Measurements from ENCODE around the gene DUSP19.

Gene DUSP19

GRCh38 chr2:183069174-183069573 lies 9.4 kb upstream of the DUSP19 start:
- DNase-seq, result no peak

DNA sequence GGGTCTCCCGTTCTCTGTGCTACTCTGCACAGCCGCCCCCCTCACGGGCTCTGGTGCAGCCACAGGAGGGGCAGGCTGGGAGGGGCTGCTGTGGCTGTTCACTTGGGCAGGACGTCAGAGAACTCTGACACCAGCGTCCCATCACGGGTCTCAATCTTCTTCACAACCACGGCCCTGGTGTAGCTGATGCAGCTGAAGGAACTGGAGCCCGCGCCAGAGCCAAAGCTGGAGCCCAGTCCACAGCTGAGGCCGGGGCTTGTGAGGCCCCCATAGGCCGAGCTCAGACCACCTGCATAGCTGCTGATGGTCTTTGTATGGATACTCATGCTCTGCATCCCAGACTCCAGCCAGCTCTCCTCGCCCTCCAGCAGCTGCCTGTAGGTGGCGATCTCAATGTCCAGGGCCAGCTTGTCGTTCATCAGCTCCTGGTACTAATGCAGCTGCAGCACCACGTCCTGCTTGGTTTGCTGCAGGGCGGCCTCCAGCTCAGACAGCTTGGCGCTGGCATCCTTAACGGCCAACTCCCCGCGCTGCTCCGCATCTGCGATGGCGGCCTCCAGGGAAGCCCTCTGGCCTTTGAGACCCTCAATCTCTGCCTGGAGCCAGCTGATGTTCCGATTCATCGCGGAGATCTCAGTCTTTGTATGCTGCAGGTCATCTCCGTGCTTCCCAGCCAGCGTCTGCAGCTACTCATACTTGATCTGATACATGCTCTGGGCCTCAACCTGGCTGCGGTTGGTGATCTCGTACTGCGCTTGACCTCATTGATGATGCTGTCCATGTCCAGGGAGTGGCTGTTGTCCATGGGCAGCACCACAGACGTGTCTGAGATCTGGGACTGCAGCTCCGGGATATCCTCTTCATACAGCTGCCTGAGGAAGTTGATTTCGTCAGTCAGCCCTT lies 7.4 kb upstream of the DUSP19 start:
- DNase-seq, result no peak

DNA sequence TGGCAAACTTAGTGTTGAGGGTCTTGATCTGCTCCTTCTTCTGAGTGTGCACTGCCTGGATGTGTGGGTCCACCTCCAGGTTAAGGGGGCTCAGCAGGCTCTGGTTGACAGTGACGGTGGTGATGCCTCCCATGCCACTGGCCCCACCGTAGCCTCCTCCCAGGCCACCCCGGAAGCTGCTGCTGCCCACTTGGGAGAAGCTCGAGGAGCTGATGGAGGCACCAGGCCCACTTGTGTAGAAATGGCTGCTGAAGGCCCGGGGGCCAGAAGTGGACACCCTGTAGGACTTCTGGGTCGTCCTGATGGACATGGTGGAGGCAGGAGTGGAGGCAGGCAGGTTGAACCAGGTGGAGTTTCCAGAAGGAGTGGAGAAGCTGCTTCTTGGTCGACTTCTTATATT lies 6.4 kb upstream of the DUSP19 start:
- no peak for DNase-seq

- DNase-seq, result no peak
Observed at GRCh38 chr2:183078163-183078463, 434 bp upstream of the DUSP19 start.

GRCh38 chr2:183079139-183079775 lies 710 bp downstream of the DUSP19 start:
- peak; percentile 33 for DNase-seq

- no peak for DNase-seq
Observed at GRCh38 chr2:183081911-183082310, 3.4 kb downstream of the DUSP19 start.

- DNase-seq, result no peak
Observed at GRCh38 chr2:183088061-183088460, 9.5 kb downstream of the DUSP19 start.

GRCh38 chr2:183089192-183089851 lies 10.8 kb downstream of the DUSP19 start:
- no peak for DNase-seq

- no peak for DNase-seq
Observed at GRCh38 chr2:183091318-183091953, 12.9 kb downstream of the DUSP19 start.

DNA sequence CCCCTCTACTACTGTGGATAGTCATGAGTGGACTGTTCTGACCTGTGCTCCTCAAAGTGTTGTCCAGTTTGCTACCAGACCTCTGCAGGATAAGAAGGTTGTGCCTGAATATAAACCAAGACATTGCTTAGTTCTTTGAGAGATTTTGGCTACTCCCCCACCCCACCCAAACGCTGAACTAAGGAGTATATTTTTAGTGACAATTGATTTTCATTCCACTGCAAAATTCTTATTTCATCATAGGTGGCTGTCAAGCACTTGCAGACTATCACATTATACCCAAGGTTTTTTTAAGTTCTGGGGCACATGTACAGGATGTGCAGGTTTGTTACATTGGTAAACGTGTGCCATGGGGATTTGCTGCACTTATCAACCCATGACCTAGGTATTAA lies 13.4 kb downstream of the DUSP19 start:
- DNase-seq, result no peak

GRCh38 chr2:183093857-183094657 lies 15.5 kb downstream of the DUSP19 start:
- DNase-seq, result no peak

DNA sequence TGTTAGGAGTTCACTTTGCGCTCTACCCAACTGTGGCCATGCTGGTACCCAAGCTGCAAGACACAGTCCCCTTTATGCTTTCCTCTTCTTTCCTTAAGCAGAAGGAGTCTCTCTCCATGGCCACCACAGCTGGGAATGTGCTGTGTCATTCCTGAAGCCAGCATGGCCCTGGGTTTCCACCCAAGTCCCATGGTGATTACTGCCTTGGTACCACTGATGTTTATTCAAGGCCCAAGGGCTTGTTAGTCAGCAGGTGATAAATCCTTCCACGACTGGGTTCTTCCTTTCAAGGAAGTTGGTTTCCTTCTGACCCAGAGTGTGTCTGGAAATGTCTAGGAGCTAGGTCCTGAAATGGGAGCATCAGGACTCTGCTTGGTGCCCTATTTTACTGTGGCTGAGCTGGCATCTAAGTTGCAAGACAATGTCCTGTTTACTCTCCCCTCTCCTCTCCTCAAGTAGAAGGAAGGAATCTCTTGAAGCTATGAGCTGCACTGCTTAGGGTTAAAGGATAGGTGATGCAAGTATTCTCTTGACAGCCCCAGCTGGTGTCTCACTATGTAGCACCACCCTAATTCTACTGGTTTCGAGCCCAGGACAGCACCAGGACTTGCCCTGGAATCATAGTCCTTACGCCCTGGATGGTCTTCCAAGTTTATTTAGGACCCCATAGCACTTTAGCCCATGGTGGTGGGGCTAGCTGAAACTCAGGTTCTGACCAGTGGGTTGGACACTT lies 27.0 kb downstream of the DUSP19 start:
- DNase-seq, result no peak

DNA sequence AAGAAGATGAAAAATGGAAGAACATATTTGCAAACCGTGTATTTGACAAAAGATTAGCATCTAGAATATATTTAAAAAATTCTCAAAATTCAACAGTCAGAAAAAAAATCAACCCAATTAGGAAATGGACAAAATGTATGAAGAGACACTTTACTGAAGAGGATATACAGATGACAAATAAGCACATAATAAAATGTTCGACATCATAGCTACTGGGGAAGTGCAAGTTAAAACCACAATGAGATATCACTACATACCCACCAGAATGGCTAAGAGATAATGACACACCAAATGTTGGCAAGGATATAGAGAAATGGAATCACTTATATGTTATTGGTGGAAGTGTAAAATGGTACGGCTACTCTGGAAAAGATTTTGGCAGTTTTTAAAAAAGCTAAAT lies 34.0 kb downstream of the DUSP19 start:
- no peak for DNase-seq

DNA sequence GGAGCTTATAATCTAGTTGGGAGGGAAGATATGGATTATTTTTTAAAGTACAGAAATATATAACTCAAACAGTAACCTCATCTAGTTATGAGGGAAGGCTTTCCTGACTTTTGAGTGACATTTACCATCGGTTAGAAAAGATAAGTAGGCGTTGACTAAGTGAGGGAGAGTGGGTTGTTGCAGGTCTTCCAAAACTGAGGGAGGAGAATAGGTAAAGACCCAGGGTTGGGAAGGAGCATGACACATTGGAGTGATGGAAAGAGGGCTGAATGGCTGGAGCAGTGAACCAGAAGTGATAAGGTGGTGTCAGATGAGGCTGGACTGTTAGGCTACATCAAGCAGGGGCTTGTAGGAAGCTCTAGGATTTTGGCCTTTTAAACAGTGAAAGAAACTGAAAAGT lies 35.1 kb downstream of the DUSP19 start:
- no peak for DNase-seq

- DNase-seq, result no peak
Observed at GRCh38 chr2:183117226-183117625, 38.7 kb downstream of the DUSP19 start.

DNA sequence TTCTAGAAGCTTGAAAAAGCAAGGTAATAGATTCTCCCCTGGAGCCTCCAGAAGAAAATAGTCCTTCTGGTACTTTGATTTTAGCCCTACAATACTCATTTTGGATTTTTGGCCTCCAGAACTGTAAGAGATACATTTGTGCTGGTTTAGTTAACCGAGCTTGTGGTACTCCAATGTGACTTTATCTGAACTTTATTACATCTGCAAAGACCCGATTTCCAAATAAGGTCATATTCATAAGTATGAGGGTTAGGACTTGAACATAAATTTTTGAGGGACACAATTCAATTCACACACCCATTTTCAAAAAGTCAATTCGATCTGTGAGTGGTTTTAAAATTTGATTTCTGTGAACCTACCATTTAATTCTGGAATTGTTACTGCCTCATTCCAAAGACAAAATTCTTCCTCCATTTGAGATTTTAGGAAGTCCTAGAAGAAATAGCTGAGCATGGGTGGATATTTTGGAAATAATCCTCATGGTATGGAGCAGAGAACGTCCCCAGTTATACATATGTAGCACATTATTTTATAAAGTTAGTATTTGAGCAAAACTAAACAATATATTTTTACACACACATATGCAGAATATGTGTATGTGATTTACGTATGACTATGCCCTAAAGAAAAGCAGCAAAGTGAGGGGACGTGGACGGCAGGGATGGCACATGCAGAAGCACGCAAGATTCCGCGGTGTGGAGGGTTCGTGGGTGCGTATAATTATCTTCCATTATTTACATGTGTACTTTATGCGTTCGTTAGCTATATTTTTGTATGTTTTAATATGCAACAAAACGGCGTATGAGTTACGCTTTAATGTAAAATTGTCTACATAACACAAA lies 44.8 kb downstream of the DUSP19 start:
- DNase-seq, result no peak

- no peak for DNase-seq
Observed at GRCh38 chr2:183123959-183124221, 45.3 kb downstream of the DUSP19 start.

GRCh38 chr2:183124222-183124956 lies 45.8 kb downstream of the DUSP19 start, which contains the start of gene NUP35:
TSS of gene NUP35 (plus strand) at chr2:183124443. CDS start at chr2:183124458, 15 bp downstream.
- peak; percentile 79 for DNase-seq

GRCh38 chr2:183124957-183125255 lies 46.4 kb downstream of the DUSP19 start:
- DNase-seq, result no peak

GRCh38 chr2:183125659-183126341 lies 47.3 kb downstream of the DUSP19 start:
- no peak for DNase-seq
